Embryonic facial prominence (tissue), 1 donor: Measurements from ENCODE around the gene KRTAP5-3.

Source experiments
- DNase-seq: peaks from one replicate; pipeline ENCODE4 v3.0.0-alpha.2; 2016; ENCODE audit errors: extremely low spot score

The KRTAP5-3 gene

DNA sequence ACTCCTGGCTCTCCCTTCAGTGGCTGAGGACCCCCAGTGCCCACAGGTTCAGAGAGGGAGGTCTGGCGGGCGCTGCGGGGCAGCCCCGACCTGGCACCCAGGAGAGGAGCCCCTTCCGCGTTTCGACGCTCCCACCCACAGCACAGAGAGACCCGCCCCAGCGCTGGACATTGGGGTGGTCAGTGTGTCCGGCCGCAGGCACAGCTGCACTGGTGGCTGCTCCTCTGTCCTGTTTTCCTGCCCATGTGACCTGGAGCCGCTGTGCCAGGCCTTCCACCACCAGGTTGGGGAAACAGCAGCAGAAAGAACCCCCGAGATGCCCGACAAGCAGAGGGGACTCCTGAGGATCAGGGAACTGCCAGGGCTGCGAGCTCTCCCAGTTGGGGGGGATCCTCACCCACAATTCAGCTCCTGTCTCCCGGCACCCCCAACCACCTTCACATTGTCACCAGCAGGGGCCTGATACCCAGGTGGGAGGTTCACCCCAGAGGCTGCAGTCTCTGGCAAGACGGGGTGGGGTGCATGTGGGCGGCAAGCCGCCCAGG lies 35.0 kb upstream of the KRTAP5-3 start:
- DNase-seq, result no peak

GRCh38 chr11:1642288-1643145 lies 34.3 kb upstream of the KRTAP5-3 start:
- DNase-seq, result no peak

DNA sequence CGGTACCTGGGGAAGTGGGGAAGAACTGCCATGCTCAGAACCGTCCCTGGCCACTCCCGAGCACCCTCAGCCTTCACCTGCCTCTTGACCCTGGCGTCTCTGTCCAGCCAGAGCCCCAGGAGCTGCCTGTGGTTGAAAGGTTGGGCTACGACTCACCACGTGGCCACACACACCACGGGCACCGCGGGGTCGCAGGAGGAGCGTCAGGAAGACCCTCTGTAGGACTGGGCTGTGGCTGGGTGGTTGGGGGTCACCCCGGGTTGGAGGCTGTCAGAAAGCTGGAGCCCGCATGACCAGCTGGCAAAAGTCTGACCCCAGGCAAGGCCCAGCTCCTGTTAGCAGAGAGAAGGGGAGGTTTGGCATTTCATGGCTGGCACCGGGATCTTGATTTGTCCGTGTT lies 32.8 kb upstream of the KRTAP5-3 start:
- no peak for DNase-seq

DNA sequence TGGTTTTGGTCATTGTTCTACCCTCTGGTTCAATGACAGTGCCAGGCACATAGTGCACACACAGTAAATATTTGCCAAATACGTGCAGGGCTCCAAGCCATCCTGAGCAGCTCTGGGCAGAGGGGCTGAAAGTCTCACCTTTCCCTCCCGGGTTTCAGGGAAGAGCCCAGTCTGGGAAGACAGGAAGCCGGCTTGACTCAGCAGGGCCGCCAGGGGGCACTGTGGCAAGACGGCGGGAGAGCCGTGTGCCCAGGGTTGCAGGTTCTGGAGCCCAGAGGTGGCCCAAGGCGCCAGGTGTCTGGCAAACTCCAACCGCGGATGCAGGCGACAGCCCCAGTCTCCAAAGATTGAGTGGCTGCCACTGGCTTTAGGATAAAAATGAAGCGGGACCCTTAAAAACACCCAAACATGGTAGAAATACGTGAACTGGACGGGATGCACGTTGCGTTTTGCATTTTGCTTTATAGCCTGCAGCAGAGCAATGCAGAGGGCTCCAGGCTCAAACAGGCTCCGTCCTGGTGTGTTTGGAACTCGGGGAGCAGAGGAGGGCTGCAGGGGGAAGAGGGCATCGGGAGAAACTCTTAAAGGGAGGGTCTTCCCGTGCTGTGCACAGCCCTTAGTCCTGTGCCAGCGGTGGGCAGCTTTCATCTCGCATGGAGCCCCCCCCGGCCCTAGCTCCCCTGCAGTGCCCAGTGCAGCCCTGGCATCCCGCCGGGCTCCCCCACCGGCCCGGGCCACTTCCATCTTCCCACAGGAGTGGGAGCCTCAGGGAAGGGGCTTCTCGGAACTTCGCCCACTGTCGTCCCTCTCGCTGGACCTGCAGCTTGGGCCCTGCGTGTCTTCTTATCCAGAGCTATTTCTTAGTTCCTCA lies 32.0 kb upstream of the KRTAP5-3 start:
- DNase-seq, result no peak

GRCh38 chr11:1639666-1640065 lies 31.4 kb upstream of the KRTAP5-3 start:
- DNase-seq, result no peak

GRCh38 chr11:1639102-1639620 lies 30.9 kb upstream of the KRTAP5-3 start:
- no peak for DNase-seq

DNA sequence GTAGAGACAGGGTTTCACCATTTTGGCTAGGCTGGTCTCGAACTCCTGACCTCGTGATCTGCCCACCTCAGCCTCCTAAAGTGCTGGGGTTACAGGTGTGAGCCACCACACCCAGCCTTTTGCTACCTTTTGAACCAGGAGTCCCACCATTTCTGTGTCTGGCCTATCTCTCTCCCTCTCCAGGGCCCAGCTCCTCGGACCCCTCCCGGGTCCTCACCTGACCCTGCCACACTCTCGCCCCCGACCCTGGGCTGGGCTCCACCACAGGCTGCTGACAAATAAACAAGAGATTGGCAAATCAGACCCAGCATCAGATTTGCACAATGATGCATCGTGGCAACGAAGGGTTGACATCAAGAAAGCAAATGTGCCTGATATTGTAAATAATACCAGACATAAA lies 30.1 kb upstream of the KRTAP5-3 start:
- no peak for DNase-seq

DNA sequence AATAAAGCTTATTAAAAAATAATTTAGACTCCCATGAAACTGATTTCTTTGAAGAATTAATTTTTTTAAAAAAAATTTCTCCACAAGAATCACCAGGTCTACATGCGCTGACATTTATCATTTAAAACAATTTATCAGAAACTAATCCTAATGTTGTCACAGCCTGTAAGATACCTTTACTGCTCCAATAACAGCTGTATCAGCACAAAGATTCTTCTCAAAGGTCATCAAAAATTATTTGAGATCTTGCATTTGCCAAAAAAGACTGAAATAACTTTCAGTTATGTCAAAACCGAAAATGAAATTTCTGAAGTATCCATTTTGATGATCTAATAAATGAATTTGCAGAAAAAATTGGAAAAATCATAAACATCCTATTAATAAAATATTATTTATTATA lies 29.4 kb upstream of the KRTAP5-3 start:
- DNase-seq, result no peak

DNA sequence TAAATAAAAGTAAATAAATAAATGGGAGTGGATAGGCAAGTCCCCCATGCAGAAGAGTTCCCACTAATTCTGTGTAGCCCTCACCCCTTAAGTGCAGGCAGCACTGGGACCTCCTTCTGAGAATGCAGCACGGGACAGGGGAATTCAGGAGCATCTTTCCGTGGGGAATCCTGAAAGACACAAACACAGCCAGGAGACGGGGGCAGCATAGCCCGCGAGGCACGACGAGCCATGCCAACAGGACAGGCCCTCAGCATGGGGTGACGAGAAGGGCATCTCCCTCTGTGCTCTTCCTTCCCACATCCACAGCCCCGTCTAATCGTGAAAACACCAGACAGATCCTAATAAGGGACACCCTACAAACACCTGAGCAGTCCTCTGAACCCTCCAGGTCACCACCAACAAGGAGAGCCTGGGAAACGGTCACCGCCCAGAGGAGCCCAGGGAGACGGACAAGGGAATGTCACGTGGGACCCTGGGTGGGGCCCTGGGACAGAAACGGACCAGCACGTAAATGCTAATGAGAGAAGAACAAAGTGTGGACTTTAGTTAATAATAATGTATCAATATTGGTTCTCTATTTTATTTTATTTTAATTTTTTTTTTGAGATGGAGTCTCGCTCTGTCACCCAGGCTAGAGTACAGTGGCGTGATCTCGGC lies 28.2 kb upstream of the KRTAP5-3 start:
- no peak for DNase-seq

- no peak for DNase-seq
These were observed 25.6 kb upstream of the KRTAP5-3 start for GRCh38 chr11:1633864-1634263.

DNA sequence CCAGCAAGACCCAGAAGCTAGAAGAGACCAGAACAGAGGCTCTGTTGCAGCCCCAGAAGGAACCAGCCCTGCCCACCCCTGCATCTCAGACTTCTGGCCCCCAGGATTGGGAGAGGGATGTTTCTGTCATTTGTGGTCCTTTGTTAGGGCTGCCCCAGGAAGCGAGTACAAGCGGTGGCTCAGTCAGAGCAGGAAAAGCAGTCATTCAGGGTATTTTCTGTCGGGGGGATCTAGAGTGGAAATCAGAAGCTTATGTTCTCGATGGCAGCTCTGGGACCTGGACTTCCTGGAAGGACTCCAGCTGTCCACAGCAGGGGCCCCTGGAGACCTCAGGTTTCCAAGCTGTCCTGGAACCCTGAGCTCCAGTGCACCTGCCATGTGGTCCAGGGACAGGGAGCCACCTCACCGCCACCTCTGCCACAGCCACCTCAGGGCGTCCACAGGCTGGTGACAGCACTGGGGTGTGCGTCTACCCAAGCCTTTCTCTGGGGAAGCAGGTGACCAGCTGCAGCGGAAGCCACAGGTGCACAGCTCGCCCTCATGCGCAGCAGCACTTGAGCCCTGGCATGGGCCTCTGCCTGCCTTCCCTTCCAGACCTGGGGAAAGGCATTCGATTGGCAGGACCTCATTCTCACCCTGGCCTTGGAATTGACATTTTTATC lies 23.9 kb upstream of the KRTAP5-3 start:
- DNase-seq, result no peak

- no peak for DNase-seq
These were observed 22.9 kb upstream of the KRTAP5-3 start for GRCh38 chr11:1631066-1631568.

DNA sequence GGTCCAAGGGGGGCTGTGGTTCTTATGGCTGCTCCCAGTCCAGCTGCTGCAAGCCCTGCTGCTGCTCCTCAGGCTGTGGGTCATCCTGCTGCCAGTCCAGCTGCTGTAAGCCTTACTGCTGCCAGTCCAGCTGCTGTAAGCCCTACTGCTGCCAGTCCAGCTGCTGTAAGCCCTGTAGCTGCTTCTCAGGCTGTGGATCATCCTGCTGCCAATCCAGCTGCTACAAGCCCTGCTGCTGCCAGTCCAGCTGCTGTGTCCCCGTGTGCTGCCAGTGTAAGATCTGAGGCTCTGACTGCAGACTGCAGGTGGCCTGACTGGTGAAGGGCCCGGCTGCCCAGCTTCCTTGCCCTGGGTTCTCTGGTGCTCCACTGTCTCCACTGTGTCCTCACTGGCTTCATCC lies 22.0 kb upstream of the KRTAP5-3 start:
- DNase-seq, result no peak

DNA sequence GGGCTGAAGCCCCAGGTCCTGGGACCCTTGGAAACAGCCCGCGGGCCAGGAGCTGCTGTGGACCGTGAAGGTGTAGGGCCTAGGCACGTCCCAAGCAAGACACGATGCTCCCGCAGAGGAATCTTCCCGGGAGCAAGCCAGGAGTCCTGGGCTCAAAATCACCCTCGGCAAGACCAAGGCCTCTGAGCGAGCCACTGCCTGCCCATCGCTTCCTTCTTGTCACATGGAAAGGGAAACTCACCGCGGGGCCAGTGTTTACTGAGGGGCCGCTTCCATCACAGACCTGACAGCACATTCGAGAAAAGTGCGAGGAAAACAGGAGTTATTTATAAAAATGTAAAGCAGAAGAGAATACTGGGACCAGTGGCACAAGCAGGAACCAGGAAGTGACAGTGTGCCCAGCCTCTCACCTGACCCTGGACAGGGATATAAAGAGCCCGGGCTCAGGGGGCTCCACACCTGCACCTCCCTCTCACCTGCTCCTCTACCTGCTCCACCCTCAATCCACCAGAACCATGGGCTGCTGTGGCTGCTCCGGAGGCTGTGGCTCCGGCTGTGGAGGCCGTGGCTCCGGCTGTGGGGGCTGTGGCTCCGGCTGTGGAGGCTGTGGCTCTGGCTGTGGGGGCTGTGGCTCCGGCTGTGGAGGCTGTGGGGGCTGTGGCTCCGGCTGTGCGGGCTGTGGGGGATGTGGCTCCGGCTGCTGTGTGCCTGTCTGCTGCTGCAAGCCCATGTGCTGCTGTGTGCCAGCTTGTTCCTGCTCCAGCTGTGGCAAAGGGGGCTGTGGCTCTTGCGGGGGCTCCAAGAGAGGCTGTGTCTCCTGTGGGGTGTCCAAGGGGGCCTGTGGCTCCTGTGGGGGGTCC lies 21.3 kb upstream of the KRTAP5-3 start, which contains the start of gene KRTAP5-5:
Gene KRTAP5-5, plus strand, starts transcription at position 450 of the 860 bp plus-strand sequence. Its CDS starts 66 bp downstream, at position 516.
- DNase-seq, result no peak

- DNase-seq, result no peak
These were observed 20.5 kb upstream of the KRTAP5-3 start for GRCh38 chr11:1628506-1629325.

DNA sequence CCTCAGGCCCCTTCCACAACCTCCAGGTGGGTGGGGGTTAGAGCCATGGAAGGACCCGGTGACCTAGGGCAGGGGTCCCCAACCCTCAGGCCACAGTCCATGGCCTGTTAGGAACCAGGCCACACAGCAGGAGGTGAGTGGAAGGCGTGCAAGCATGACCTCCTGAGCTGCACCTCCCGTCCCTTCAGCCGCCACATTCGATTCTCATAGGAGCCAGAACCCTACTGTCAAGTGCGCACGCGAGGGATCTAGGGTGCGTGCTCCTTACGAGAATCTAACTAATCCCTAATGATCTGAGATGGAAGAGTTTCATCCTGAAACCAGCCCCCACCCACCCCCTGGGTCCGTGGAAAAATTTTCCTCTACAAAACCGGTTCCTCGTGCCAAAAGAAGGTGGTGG lies 17.3 kb upstream of the KRTAP5-3 start:
- no peak for DNase-seq

DNA sequence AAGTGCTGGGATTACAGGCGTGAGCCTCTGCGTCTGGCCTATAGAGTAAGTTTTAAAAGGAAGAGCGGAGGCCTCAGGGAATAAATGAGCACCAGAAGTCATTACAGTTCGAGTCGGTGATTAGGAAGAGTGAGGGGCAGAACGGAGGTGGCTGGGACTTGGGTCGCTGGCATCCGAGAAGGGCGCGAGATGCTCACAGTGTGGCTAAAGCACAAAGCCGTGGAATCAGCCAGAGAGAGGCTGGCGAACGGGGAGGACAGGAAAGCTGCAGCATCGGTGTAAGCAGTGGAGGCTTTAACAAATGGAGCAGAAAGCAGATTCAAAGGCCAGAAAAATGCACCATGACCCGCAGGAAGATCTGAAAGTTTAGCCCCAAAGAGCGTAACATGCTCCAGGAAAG lies 16.4 kb upstream of the KRTAP5-3 start:
- no peak for DNase-seq

- no peak for DNase-seq
These were observed 15.5 kb upstream of the KRTAP5-3 start for GRCh38 chr11:1623716-1624115.

GRCh38 chr11:1622086-1622485 lies 13.8 kb upstream of the KRTAP5-3 start, which contains the start of gene KRTAP5-4:
Gene KRTAP5-4 (minus strand): TSS chr11:1622138. CDS start chr11:1622093, 45 bp downstream.
- DNase-seq, result no peak
